ENCODE results near the gene CD79A.
"Not testable (repeated sequence)": the region's sequence is repeated elsewhere in the genome, so short reads cannot be mapped to it uniquely, and the experiment has no call there.

CD79A gene

GRCh38 chr19:41906916-41907680, 30.0 kb downstream of the CD79A start:
- no peak for DNase-seq

- no peak for DNase-seq
Measured at GRCh38 chr19:41907994-41908615, 31.0 kb downstream of the CD79A start.

GRCh38 chr19:41908724-41909464, 31.8 kb downstream of the CD79A start:
- no peak for DNase-seq

- DNase-seq, result no peak
Measured at GRCh38 chr19:41909706-41910105, 32.6 kb downstream of the CD79A start.

DNA sequence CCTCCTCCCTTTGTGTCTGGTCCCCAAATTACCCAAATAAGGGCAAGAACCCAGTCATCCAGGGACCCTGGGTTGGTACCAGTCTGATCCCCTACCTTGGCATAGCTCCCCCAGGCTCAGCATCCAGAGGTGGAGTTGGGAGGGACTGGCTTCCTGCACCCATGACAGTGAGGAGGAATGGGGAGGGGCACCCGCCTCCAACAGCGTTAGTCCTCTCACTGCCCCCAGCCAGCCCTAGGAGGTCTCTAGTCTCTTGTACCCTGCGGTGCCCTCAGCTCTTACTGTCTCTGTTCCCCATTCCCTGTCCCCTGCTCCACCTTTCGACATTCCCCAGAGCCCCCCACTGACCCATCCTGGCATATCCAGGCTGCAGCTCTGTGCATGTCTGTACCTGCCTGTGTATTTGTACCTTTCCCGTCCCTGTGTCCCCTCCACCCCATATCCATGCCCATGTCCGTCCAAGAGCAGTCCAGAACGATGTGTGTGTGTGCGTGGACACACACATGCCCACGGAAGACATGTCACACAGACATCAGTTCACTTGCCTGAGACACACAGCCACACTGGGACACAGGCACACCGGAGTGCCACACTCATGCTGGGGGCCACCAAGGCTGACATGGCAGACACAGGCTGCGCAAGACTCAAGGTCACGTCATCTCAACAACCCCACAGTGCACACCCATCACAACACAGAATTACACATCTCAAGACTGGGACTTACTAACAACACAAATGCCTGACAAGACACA, 33.3 kb downstream of the CD79A start:
- no peak for DNase-seq

DNA sequence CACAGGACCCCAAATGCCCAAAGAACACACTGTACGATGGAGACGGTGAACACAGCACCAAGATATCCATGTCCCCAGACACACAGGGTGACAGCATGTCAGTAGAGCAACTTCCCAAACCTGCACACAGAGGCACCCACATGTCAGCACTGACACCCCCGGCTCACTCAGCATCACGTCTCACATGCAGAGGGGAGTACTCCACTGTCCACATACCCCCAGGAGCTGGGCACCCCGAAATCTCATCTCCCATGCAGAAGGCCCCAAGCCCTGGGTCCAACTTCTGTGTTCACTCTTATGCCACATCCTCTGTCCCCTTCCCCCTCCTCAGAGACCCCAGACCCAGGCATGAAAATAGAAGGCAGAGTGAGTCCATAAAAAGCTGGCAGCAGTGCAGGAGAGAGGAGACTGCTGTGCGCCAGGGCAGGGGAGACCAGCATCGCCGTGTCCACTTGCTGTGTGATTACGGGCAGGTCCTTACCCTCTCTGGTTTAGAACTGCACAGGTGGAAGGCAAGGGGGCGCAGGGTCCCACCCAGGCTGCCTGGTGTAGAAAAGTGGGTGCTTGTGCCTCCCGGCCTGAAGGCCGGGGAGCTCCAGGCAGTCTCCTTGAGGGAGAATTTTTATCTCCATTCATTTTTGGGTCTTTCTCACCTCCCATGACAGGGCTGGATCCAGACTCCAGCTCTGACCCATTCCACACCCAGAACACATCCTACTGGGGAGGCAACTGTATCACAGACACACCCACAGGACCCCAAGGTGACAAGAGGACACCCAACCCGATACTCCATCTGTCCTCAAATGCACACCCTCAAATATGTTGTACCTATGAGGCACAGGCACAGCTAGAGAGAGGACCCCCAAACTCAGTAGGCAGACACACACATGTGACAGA, 34.2 kb downstream of the CD79A start:
- DNase-seq, result no peak

DNA sequence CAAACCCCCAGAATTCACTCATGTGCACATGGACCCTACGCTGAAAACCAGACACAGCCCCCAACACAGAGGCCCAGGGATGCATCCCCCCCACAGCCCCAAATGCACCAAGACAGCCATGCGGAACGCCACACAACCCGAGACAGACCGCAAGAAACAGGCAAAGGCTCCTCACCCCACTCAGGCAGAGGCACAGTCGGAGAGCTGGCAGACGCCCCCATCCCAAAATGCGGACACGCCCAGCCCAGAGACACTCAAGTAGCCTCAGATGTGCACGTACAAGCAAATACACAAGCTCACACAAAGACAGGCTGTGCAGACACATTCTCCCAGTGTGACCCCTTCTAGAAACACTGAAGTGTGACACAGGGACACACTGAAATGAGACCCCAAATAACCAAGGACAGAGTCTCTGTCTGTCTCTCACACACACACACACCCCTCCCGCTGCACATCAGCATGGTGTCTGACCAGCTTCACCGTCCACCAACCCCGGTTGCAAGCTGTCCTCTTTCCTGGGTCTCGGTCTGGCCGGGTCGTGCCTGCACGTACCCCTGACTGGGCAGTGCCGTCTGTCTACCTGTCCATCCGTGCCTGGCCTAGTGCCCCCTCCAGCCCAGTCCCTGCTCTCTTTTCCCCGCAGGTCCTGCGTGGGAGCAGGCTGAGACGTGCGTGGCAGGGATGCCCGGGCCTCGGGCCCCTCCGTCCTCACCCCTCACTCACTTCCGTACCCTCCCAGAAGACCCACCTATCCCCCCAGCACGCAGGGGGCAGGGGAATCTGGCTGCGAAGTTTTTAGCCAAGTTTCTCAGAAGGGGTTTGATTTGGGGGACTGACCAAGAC, 35.0 kb downstream of the CD79A start:
- DNase-seq, result no peak

DNA sequence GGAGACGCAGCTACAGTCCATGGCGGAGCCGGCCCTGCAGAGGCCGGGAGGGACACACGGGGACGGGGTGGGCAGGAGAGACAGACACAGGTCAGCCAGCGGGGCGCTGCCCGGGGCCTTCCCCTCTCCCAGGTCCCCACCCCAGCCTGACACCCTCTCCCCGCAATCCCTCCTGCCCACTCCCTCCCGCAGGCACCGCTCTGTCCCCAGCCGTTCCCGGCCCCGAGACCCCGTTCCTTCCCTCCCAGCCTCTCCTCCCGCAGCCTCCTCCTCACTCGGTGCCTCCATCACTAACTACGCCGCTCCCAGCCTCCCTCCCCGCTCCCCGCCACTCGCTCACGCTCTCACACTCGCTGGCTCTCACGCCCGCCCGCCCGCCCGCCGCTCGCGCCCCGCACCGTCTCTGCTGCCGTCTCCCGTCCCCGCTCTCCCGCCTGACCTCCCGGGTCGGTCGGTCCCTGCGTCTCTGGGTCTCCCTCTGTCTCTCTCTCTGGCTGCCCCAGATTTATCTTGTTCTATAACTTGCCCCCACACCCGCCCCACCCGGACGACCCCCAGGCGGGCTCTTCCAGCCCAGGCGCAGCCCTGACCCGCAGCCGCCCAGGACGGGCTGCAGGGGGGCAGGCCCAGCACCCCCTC, 35.9 kb downstream of the CD79A start:
- no peak for DNase-seq

DNA sequence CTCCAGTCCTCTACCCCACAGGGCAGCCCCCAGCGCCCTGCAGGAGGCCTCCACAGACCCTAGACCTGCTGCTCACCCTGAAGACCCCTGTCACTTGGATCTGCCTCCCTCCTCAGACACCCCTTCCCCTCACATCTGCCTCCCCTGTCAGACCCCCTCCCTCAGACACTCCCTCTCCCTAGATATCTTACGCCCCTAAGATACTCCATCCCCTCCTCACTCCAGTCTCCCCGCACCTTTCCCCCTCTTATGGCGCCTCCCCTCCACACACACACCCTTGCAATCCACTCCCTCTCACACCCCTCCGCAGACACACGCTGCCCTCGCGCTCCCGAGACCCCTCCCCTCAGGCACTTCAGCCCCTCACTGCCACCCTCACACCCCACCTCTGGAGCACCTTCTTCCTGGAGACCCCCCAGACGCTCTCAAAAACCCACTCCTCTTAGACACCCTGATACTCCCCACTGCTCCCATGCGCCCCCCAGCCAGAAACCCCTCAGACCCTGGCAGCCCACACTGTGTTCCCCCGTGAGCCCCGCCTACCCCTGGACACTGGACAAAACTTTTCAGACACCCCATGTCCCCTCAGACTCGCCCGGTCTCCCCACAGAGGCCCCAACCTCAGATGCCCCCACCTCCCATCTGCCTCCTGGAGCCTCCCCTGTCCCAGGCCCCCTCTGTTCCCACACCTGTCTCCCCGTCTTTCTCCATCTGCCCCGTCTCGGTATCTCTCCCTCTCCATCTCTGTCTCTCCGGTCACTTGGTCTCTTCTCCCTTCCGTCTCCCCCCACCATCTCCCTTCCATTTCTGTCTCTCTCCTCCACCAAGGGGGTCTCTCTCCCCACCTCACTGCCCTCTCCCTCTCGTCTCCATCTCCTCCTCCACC, 36.7 kb downstream of the CD79A start:
- no peak for DNase-seq

GRCh38 chr19:41914424-41914834, 37.4 kb downstream of the CD79A start:
- not testable (repeated sequence) for DNase-seq

DNA sequence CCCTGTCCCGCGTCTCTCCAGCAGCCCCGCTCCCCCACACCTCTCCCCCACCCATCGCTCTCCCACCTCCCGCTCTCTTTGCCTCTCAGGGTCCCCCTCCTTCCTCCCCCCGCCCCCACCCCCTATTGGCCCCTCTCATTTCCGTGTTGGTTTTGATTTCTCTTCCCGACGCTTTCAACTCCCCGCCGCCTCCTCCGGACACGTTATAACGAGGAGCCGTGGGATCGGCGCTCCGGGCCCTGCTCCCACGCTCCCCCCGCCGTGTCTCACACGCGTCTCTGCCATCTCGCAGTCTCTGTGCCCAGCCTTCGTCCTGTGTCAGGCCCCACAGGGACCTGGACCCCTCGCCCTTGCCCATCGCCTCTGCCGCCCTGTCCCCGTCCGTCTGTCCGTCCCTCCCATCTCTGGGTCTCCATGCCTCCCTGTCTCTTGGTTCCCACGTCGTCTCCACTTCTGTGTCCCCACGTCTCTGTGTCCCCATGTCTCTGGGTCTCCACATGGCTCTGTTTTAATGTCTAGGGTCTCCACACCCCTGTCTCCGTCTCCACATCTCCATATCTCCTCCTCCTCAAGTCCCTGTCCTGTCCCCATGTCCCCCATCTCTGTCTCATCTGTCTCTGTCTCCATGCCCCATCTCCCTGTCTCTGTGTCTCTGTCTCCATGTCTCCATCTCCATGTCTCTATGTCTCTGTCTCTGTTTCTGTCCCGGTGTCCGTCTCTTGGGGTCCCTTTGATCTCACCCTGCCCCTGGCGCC, 38.1 kb downstream of the CD79A start:
- no peak for DNase-seq

DNA sequence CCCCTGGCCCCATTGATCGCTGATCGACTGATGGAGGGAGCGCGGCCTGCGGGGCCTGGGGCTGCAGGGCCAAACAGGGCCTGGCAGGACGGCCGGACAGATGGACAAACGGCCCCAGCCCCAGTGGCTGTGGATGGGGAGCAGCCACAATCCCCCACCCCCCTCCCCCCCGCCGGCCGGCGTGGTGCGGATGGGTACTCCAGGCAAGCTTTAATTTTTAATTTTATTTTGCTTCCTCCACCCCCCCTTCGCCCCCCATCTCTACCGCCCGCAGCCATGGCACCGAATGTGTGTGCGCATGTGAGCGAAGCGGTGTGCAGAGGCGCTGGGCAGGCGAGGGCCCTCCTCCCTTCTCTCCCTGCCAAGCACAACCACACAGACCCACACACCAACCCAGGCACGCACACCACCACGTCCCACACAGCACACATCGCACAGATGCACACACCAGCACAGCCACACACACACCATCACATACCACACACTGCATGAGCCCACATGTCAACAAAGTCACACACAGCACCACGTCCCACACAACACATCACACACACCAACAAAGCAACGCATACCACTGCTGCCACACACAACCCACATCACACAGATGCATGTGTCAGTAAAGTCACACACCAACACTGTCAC, 38.8 kb downstream of the CD79A start:
- DNase-seq, result no peak

DNA sequence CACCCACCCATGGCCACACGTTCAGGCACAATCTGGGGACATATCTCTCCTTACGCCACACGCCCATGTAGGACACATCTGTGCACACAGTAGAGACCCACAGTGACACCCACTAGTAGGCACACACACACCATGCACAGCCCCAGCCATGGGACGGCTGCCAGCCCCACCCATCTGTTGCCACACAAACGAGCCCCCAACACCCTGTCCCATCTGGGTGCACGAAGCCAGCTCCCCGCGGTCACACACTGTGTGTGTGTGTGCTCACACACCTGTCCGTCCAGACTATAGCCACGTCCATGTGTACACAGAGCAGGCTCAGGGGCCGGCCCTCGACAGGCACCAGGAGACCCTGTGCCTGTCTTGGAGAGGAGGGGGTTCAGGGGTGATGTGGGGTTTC, 40.6 kb downstream of the CD79A start:
- no peak for DNase-seq

GRCh38 chr19:41918095-41918494, 41.0 kb downstream of the CD79A start:
- no peak for DNase-seq

DNA sequence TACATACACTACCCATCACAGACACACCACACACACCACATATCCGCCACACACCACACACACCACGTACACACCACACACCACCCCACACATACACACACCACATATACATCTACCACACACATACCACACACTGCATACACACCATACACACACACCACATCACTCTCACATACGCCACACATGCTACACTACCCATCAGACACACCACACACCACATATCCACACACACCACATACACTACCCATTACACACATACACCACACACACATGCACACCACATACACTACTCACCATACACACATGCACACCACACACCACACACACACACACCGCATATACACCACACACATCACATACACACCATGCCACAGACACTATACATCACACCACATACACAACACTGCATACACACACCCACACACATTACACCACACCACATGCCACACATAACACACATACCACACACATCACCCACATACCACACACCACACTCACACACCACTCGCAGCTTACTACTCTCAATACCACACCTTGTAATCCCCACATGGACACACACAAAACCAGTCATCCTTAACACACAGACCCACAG, 41.7 kb downstream of the CD79A start:
- DNase-seq, result no peak

DNA sequence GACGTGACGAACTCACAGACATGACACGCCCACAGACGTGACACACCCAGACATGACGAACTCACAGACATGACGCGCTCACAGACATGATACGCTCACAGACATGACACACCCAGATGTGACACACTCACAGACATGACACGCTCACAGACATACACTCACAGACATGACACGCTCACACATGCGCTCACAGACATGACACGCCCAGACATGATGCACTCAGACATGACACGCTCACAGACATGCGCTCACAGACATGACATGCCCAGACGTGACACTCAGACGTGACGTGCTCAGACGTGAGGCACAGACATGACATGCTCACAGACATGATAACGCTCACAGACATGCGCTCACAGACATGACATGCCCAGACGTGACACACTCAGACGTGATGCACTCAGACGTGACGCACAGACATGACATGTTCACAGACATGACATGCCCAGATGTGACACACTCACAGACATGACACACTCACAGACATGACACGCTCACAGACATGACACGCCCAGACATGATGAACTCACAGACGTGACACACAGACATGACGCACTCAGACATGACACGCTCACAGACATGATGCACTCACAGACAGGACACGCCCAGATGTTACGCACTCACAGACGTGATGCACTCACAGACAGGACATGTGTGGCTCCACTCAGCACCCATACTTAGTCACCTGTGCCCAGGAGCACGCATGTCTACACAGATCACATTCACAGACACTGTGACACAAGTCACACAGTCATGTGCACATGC, 43.1 kb downstream of the CD79A start:
- DNase-seq, result no peak

All from stimulated activated CD4-positive, alpha-beta T cell treated with anti-CD3 and anti-CD28 coated beads, Interleukin-4, amount 100 ng/mL, for 24 hours (primary cell).